Measurements from ENCODE around the gene GPC6.

The GPC6 gene

DNA sequence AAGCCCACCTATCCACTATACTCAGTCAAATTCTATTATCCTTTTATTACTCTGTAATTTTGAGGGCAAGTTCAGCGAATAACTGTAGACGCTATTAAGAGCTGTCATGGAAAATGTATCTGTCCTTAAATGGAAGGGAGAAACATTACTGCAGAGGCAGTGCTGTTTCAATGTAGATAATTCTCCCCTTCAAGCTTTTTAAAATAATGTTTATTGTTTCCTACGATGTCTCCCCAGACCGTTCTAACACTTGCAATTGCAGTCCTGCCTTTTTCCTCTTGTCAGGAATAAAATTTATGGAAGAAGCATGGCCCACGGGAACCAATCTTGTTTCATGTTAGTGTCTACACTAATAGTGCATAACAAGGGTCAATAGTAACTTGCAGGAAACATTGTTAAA, 159.5 kb downstream of the GPC6 start:
- TF ChIP-seq, protein P1, sequence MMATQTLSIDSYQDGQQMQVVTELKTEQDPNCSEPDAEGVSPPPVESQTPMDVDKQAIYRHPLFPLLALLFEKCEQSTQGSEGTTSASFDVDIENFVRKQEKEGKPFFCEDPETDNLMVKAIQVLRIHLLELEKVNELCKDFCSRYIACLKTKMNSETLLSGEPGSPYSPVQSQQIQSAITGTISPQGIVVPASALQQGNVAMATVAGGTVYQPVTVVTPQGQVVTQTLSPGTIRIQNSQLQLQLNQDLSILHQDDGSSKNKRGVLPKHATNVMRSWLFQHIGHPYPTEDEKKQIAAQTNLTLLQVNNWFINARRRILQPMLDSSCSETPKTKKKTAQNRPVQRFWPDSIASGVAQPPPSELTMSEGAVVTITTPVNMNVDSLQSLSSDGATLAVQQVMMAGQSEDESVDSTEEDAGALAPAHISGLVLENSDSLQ (IDR thresholded peaks at IDR 0.05) = peak; percentile 44; the same call in 1 of the 2 replicates
- no peak for TF ChIP-seq HDGF (IDR thresholded peaks at IDR 0.05; ENCODE audit: borderline replicate concordance)
- TF ChIP-seq ARNT (IDR thresholded peaks at IDR 0.05) = no peak
- no peak for TF ChIP-seq FOXM1 (IDR thresholded peaks at IDR 0.05; ENCODE audit: borderline replicate concordance)
- ChIA-PET CTCF (no interaction called here), POLR2A (no interaction called here)
- no peak for DNase-seq (ENCODE audit: extremely low spot score)

DNA sequence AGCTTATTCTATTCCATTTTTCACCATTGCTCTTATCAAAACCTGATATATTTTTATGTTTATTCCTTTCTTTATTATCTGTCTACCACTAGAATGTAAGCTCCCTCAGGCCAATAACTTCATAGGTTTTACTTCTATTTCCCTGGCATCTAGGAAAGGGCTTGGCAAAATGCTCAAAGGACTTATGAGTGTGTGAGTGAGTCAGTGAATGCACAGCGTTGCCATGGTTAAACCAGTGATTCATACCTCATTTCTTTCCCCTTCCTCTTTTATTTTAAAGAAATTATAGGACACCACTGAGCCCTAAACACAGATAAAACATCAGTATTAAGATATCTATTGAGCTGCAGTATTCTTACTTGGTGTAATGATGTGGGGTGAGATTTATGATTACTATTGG, 162.1 kb downstream of the GPC6 start:
- no peak for DNase-seq (ENCODE audit: extremely low spot score)
- POLR2A ChIA-PET = interaction anchor here (1.3 kb wide), 1 partner anchor 160 kb away, joined by 3 read pairs; no protein-coding TSS in a partner anchor
- TF ChIP-seq, protein P1 (IDR thresholded peaks at IDR 0.05) = no peak
- no peak for TF ChIP-seq NFRKB (IDR thresholded peaks at IDR 0.05)
- CTCF ChIA-PET = no interaction called here

DNA sequence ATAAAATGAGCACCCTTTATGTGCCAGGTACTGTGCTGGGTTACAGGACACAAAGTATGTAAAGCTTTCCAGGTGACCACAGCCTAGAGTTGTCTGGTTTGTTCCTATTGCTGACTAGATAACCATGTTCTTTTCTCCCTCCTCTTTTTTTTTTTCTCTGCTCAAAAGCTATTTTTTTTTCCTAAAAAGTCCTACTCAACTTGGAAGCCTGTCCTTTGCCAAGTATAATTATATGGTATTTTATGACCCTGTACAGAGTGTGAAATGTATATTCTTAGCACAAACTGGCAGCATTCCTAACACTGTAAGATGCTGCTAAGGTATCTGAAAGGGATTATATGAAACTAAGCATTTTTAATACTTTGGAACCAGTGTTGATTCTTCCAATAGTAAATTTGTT, 171.0 kb downstream of the GPC6 start:
- no peak for DNase-seq (ENCODE audit: extremely low spot score)
- TF ChIP-seq CTBP1 (IDR thresholded peaks at IDR 0.05; ENCODE audit: borderline replicate concordance) = no peak
- no peak for TF ChIP-seq L3MBTL2 (conservative IDR thresholded peaks at IDR 0.05)
- TF ChIP-seq, protein P1 (IDR thresholded peaks at IDR 0.05) = no peak
- no peak for TF ChIP-seq ZNF384 (IDR thresholded peaks at IDR 0.05)
- TF ChIP-seq NFRKB (IDR thresholded peaks at IDR 0.05) = no peak
- no peak for TF ChIP-seq BHLHE40 (IDR thresholded peaks at IDR 0.05; ENCODE audit: borderline replicate concordance)
- TF ChIP-seq SP1 (IDR thresholded peaks at IDR 0.05) = no peak
- TF ChIP-seq ELF4 (IDR thresholded peaks at IDR 0.05) = no peak
- TF ChIP-seq TARDBP (IDR thresholded peaks at IDR 0.05) = no peak
- TF ChIP-seq LEF1 (IDR thresholded peaks at IDR 0.05; ENCODE audit: borderline replicate concordance) = no peak
- no peak for TF ChIP-seq SUZ12 (IDR thresholded peaks at IDR 0.05)
- TF ChIP-seq FOXA1 (IDR thresholded peaks at IDR 0.05) = no peak
- ChIA-PET CTCF (no interaction called here), POLR2A (no interaction called here)

DNA sequence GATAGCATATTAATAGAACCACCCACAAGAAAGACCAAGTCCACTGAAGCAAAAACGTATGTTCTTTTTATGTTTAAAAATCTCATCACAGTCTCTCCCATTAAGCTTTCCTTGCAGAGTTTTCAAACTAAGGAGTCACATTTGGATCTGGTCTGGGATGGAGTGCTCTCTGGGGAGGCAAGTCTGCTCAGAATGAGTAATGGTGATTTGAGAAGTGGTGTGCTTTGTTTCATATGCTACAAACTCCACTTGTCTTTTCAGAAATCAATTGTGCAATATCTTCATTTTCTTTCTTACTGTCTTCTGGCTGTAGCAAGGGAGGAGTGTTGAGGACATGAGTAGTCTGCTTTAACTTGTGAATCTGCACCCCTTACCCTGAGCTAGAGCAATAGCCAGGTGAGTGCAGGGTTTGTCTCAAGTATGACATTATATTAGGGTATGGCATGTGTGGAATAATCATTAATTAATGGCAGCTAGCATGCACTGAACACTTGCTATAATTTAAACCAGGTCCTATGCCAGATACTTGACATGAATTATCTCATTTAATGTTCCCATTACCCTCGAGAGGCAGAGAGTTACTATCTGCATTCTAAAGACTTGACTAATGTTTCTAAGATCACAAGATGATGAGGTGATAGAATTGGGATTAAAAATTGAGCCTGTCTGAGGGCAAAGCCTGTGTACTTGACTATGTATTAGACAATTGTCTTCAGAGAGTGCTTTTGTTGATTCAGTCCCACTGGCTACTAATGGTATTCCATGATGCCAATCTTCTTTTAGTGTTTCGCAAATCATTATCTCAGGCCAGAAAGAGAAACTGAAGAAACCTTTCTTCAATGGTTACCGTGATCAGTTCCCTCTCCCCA, 171.8 kb downstream of the GPC6 start:
- POLR2A ChIA-PET = no interaction called here
- DNase-seq (ENCODE audit: extremely low spot score) = no peak
- CTCF ChIA-PET = no interaction called here
- TF ChIP-seq L3MBTL2 (conservative IDR thresholded peaks at IDR 0.05) = no peak
- TF ChIP-seq BHLHE40 (IDR thresholded peaks at IDR 0.05; ENCODE audit: borderline replicate concordance) = no peak

DNA sequence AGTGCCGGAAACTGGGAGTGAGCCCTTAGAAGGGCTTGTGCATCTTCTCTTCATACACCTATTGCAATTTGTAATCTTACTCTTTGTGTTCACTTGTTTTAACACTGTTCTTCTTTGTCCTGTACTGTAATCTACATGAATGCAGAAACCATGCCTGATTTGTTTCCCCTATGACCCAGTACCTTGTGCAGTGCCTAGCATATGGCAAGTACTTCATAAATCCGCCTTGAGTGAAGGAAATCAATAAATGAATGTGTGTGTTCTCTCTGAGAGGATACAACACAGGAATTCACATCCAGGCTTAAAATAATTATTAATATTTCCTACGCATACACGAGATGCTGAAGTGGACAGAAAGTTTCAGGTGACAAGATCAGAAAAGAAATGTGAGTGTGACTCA, 172.6 kb downstream of the GPC6 start:
- no peak for DNase-seq (ENCODE audit: extremely low spot score)
- ChIA-PET CTCF (no interaction called here), POLR2A (no interaction called here)
- TF ChIP-seq L3MBTL2 (conservative IDR thresholded peaks at IDR 0.05) = no peak
- no peak for TF ChIP-seq SP1 (IDR thresholded peaks at IDR 0.05)
- no peak for TF ChIP-seq FOXA1 (IDR thresholded peaks at IDR 0.05)
- TF ChIP-seq ELF4 (IDR thresholded peaks at IDR 0.05) = no peak
- TF ChIP-seq LEF1 (IDR thresholded peaks at IDR 0.05; ENCODE audit: borderline replicate concordance) = no peak
- TF ChIP-seq, protein P1 (IDR thresholded peaks at IDR 0.05) = no peak
- TF ChIP-seq TARDBP (IDR thresholded peaks at IDR 0.05) = no peak
- TF ChIP-seq CTBP1 (IDR thresholded peaks at IDR 0.05; ENCODE audit: borderline replicate concordance) = no peak

DNA sequence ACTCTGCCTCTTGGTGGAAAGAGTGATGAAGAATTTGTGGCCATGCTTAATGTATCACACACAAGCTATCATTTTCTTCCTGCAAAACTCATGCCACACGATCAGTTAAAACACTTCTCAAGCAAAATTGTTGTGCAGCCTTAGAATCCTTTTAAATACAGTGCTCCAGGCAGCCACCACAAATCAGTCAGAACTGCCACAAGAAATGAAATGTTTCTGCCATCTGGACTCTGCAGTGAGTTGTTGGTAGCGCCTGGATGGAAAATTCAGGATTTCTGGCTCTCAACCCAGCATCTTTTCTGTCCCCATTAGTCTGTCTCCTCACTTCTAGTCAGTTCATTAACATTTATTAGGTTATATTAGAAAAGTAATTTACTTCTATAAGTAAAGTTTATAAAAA, 179.5 kb downstream of the GPC6 start:
- ChIA-PET CTCF (no interaction called here), POLR2A (no interaction called here)
- no peak for DNase-seq (ENCODE audit: extremely low spot score)
- TF ChIP-seq ARNT (IDR thresholded peaks at IDR 0.05) = no peak
- TF ChIP-seq ELF4 (IDR thresholded peaks at IDR 0.05) = no peak
- no peak for TF ChIP-seq HDGF (IDR thresholded peaks at IDR 0.05; ENCODE audit: borderline replicate concordance)
- no peak for TF ChIP-seq FOXK2 (IDR thresholded peaks at IDR 0.05)
- TF ChIP-seq L3MBTL2 (conservative IDR thresholded peaks at IDR 0.05) = no peak
- TF ChIP-seq CTBP1 (IDR thresholded peaks at IDR 0.05; ENCODE audit: borderline replicate concordance) = no peak
- TF ChIP-seq ZNF384 (IDR thresholded peaks at IDR 0.05) = no peak
- TF ChIP-seq LEF1 (IDR thresholded peaks at IDR 0.05; ENCODE audit: borderline replicate concordance) = no peak
- no peak for TF ChIP-seq SP1 (IDR thresholded peaks at IDR 0.05)
- no peak for TF ChIP-seq NFRKB (IDR thresholded peaks at IDR 0.05)
- TF ChIP-seq BHLHE40 (IDR thresholded peaks at IDR 0.05; ENCODE audit: borderline replicate concordance) = no peak
- TF ChIP-seq TARDBP (IDR thresholded peaks at IDR 0.05) = no peak
- no peak for TF ChIP-seq FOXA1 (IDR thresholded peaks at IDR 0.05)
- no peak for TF ChIP-seq FOXM1 (IDR thresholded peaks at IDR 0.05; ENCODE audit: borderline replicate concordance)
- no peak for TF ChIP-seq SUZ12 (IDR thresholded peaks at IDR 0.05)
- TF ChIP-seq, protein P1 (IDR thresholded peaks at IDR 0.05) = no peak
